Astrocyte of the cerebellum (primary cell): ENCODE results near the gene UGT1A9.
"Not testable (repeated sequence)": the region's sequence is repeated elsewhere in the genome, so short reads cannot be mapped to it uniquely, and the experiment has no call there.

Experiments used
- DNase-seq: peaks from one replicate; pipeline ENCODE4 v3.0.0-alpha.2; 2011; ENCODE audit warnings: low read depth
- H3K4me3 ChIP-seq: 2 replicates; pipeline ENCODE4 v1.5.1; 2011; ENCODE audit warnings: mild to moderate bottlenecking, low read depth, low read length, moderate library complexity
- CTCF ChIP-seq: IDR thresholded peaks from 2 replicates; pipeline ENCODE4 v1.5.1; 2012; ENCODE audit warnings: low read length, low read depth, moderate library complexity, mild to moderate bottlenecking; ENCODE audit errors: missing control alignments
- in situ Hi-C: cut with HindIII; loops from 2 replicates; pipeline ENCODE4 v1.10.0; 2017; ENCODE audit warnings: low sequenced_read_pairs

Gene UGT1A9

GRCh38 chr2:233745073-233745755, 73.5 kb downstream of the UGT1A9 start:
- H3K4me3 ChIP-seq, result no peak overlapping the region
- in situ Hi-C loops, result no loop called here
- DNase-seq, result no peak
- no peak for TF ChIP-seq CTCF

GRCh38 chr2:233745838-233746237, 74.1 kb downstream of the UGT1A9 start:
- H3K4me3 ChIP-seq, DNase-seq, in situ Hi-C loops: not testable (repeated sequence)

- no peak overlapping the region for H3K4me3 ChIP-seq
- no peak for TF ChIP-seq CTCF
- no peak for DNase-seq
- in situ Hi-C loops, result no loop called here
These were observed 75.0 kb downstream of the UGT1A9 start for GRCh38 chr2:233746475-233747282.

- in situ Hi-C loops, result no loop called here
- no peak for TF ChIP-seq CTCF
- DNase-seq, result no peak
- no peak overlapping the region for H3K4me3 ChIP-seq
These were observed 75.5 kb downstream of the UGT1A9 start for GRCh38 chr2:233747283-233747544.

- in situ Hi-C loops, DNase-seq, H3K4me3 ChIP-seq: not testable (repeated sequence)
These were observed 79.0 kb downstream of the UGT1A9 start for GRCh38 chr2:233750689-233751088.

GRCh38 chr2:233751212-233752009, 79.7 kb downstream of the UGT1A9 start:
- DNase-seq, H3K4me3 ChIP-seq, in situ Hi-C loops: not testable (repeated sequence)

- no peak overlapping the region for H3K4me3 ChIP-seq
- no peak for DNase-seq
- no peak for TF ChIP-seq CTCF
- in situ Hi-C loops, result no loop called here
These were observed 83.3 kb downstream of the UGT1A9 start for GRCh38 chr2:233754872-233755611.
